Neural cell (in vitro differentiated cells): Measurements from ENCODE around the gene DBH. TPM values are rescaled to one million over a fixed set of nuclear protein-coding genes. Genes with fewer than 3 reads are reported as not detected.

Experiments
- H2AFZ ChIP-seq: fragments of 200-600, 300-800 bp; sonication (generic), shearing (Covaris generic); 2 replicates; pipeline ENCODE4 v1.6.0; 2014; ENCODE audit warnings: low read depth, mild to moderate bottlenecking, antibody characterized with exemption, low read length, moderate library complexity
- H3F3A ChIP-seq: fragments of 200-600 bp; shearing (Covaris generic); 2 replicates; pipeline ENCODE4 v1.6.1; 2016; ENCODE audit warnings: mild to moderate bottlenecking, moderate library complexity, mixed read lengths, antibody characterized with exemption, low read length; ENCODE audit not compliant: insufficient read depth, poor library complexity, severe bottlenecking
- H3K27ac ChIP-seq: fragments of 200-600, 300-800 bp; sonication (generic), shearing (Covaris generic); 2 replicates; pipeline ENCODE4 v1.5.1; 2014; ENCODE audit warnings: mild to moderate bottlenecking, low read length, moderate library complexity
- H3K27me3 ChIP-seq: fragments of 300-800, 200-600 bp; sonication (generic), shearing (Covaris generic); 2 replicates; pipeline ENCODE4 v1.6.0; 2014; ENCODE audit warnings: mild to moderate bottlenecking, low read depth, low read length, moderate library complexity; ENCODE audit not compliant: insufficient read depth
- H3K36me3 ChIP-seq: fragments of 300-800, 200-600 bp; sonication (generic), shearing (Covaris generic); 2 replicates; pipeline ENCODE4 v1.5.1; 2014; ENCODE audit warnings: mild to moderate bottlenecking, antibody characterized with exemption, low read length, moderate library complexity; ENCODE audit not compliant: insufficient read depth
- H3K4me2 ChIP-seq: fragments of 300-800, 200-600 bp; sonication (generic), shearing (Covaris generic); 2 replicates; pipeline ENCODE4 v1.6.0; 2014; ENCODE audit warnings: mild to moderate bottlenecking, low read length
- H3K4me3 ChIP-seq: fragments of 300-800, 200-600 bp; sonication (generic), shearing (Covaris generic); 2 replicates; pipeline ENCODE4 v1.5.1; 2014; ENCODE audit warnings: mild to moderate bottlenecking, low read length, moderate library complexity
- H3K79me2 ChIP-seq: fragments of 200-600 bp; shearing (Covaris generic); replicated peaks from 2 replicates; pipeline ENCODE4 v1.6.0; 2014; ENCODE audit warnings: mild to moderate bottlenecking, low read length, moderate library complexity; ENCODE audit not compliant: insufficient read depth
- H3K9ac ChIP-seq: fragments of 300-800, 200-600 bp; sonication (generic), shearing (Covaris generic); 2 replicates; pipeline ENCODE4 v1.6.1; 2016; ENCODE audit warnings: mild to moderate bottlenecking, low read length, mixed read lengths
- H3K9me2 ChIP-seq: fragments of 200-600 bp; shearing (Covaris generic); 2 replicates; pipeline ENCODE4 v1.6.1; 2016; ENCODE audit warnings: mild to moderate bottlenecking, low read length, mixed read lengths; ENCODE audit not compliant: insufficient read depth
- H3K9me3 ChIP-seq: fragments of 200-600, 300-800 bp; sonication (generic), shearing (Covaris generic); 2 replicates; pipeline ENCODE4 v1.6.1; 2016; ENCODE audit warnings: mild to moderate bottlenecking, mixed run types, low read length, moderate library complexity, mixed read lengths
- H4K20me1 ChIP-seq: fragments of 200-600 bp; shearing (Covaris generic); 2 replicates; pipeline ENCODE4 v1.6.1; 2016; ENCODE audit warnings: mild to moderate bottlenecking, mixed run types; ENCODE audit not compliant: insufficient read depth
- CTCF ChIP-seq: fragments of 450-650 bp; IDR thresholded peaks from 2 replicates; pipeline ENCODE4 v1.5.1; 2014; ENCODE audit warnings: antibody characterized with exemption, mild to moderate bottlenecking, moderate library complexity; ENCODE audit not compliant: poor library complexity, severe bottlenecking
- EP300 ChIP-seq: fragments of 450-650 bp; conservative IDR thresholded peaks from 2 replicates; pipeline ENCODE4 v1.6.1; 2014; ENCODE audit warnings: antibody characterized with exemption, mild to moderate bottlenecking, moderate library complexity; ENCODE audit not compliant: poor library complexity, severe bottlenecking
- EZH2 ChIP-seq: fragments of 200-600, 300-800 bp; shearing (Covaris generic), sonication (generic); IDR thresholded peaks from 2 replicates; pipeline ENCODE4 v1.6.1; 2014; ENCODE audit warnings: antibody characterized with exemption, low read length, borderline replicate concordance, mild to moderate bottlenecking; ENCODE audit not compliant: insufficient read depth, poor library complexity, severe bottlenecking
- MXI1 ChIP-seq: fragments of 450-650 bp; conservative IDR thresholded peaks from 2 replicates; pipeline ENCODE4 v1.6.1; 2014; ENCODE audit warnings: antibody characterized with exemption, mild to moderate bottlenecking; ENCODE audit not compliant: poor library complexity, severe bottlenecking
- POLR2AphosphoS5 ChIP-seq: IDR thresholded peaks from 2 replicates; pipeline ENCODE4 v1.6.1; 2012
- RAD21 ChIP-seq: fragments of 450-650 bp; conservative IDR thresholded peaks from 2 replicates; pipeline ENCODE4 v1.6.1; 2014; ENCODE audit warnings: antibody characterized with exemption, mild to moderate bottlenecking, moderate library complexity
- REST ChIP-seq: IDR thresholded peaks from 2 replicates; pipeline ENCODE4 v1.6.1; 2012; ENCODE audit warnings: borderline replicate concordance
- SMC3 ChIP-seq: fragments of 450-650 bp; conservative IDR thresholded peaks from 2 replicates; pipeline ENCODE4 v1.6.1; 2014; ENCODE audit warnings: antibody characterized with exemption, mild to moderate bottlenecking, moderate library complexity; ENCODE audit not compliant: poor library complexity
- TAF1 ChIP-seq: IDR thresholded peaks from 2 replicates; pipeline ENCODE4 v1.6.1; 2012; ENCODE audit warnings: low read depth
- polyA plus RNA-seq: library from polyadenylated mRNA; depleted of rRNA; stranded (reverse); fragments of >200 nt; gene quantifications from 2 replicates; pipeline ENCODE4 v1.2.3, GENCODE V29; 2014

The DBH gene
- polyA plus RNA-seq, 1 donor from 2014 or later = not detected

- Histone ChIP-seq H3K4me3 (no peak overlapping the region), H3K9me3 (no peaks in the 10 kb centered on the region), H3K27ac (no peak overlapping the region), H4K20me1 (no peaks in the 10 kb centered on the region), H3K9ac (no peak overlapping the region), H3K36me3 (no peaks in the 10 kb centered on the region), H3K27me3 (no peaks in the 10 kb centered on the region), H3K4me2 (no peak overlapping the region), H3F3A (no peaks in the 10 kb centered on the region), H3K9me2 (no peaks in the 10 kb centered on the region), H3K79me2 (no peaks in the 10 kb centered on the region), H2AFZ (no peak overlapping the region)
- no peak for TF ChIP-seq RAD21
These were observed 59.9 kb downstream of the DBH start for GRCh38 chr9:133696071-133696472.

GRCh38 chr9:133699546-133699945 is 63.4 kb downstream of the DBH start:
- Histone ChIP-seq H3K79me2 (no peaks in the 10 kb centered on the region), H4K20me1 (no peaks in the 10 kb centered on the region), H3K9me3 (no peaks in the 10 kb centered on the region), H3K9ac (no peak overlapping the region), H3K4me3 (no peak overlapping the region), H2AFZ (no peak overlapping the region), H3K9me2 (no peaks in the 10 kb centered on the region), H3F3A (no peaks in the 10 kb centered on the region), H3K27ac (no peak overlapping the region), H3K27me3 (no peaks in the 10 kb centered on the region), H3K36me3 (no peaks in the 10 kb centered on the region), H3K4me2 (no peak overlapping the region)
- TF ChIP-seq RAD21 (no peak), CTCF (no peak), MXI1 (no peak), REST (no peak), TAF1 (no peak), SMC3 (no peak), EZH2 (no peak), EP300 (no peak), POLR2AphosphoS5 (no peak)

- no peaks in the 10 kb centered on the region for H3K27me3 ChIP-seq
- no peaks in the 10 kb centered on the region for H3K79me2 ChIP-seq
- no peaks in the 10 kb centered on the region for H3F3A ChIP-seq
- no peak overlapping the region for H3K4me3 ChIP-seq
- H3K9me2 ChIP-seq = no peaks in the 10 kb centered on the region
- no peak overlapping the region for H3K9ac ChIP-seq
- no peaks in the 10 kb centered on the region for H3K36me3 ChIP-seq
- H3K9me3 ChIP-seq = no peaks in the 10 kb centered on the region
- no peaks in the 10 kb centered on the region for H4K20me1 ChIP-seq
- no peak for TF ChIP-seq EZH2
- TF ChIP-seq RAD21 = no peak
- TF ChIP-seq REST = no peak
- TF ChIP-seq TAF1 = no peak
- TF ChIP-seq POLR2AphosphoS5 = no peak
- no peak for TF ChIP-seq SMC3
- TF ChIP-seq EP300 = no peak
- TF ChIP-seq MXI1 = no peak
- no peak for TF ChIP-seq CTCF
- H2AFZ ChIP-seq = no peak overlapping the region
- H3K4me2 ChIP-seq = no peak overlapping the region
- H3K27ac ChIP-seq = no peak overlapping the region
These were observed 64.7 kb downstream of the DBH start for GRCh38 chr9:133700819-133701320.
